Measurements from ENCODE around the gene PEAR1. TPM values are rescaled to one million over a fixed set of nuclear protein-coding genes. Genes with fewer than 3 reads are reported as not detected.
A peak's percentile ranks its signal among the peaks of the same experiment; 100 is the strongest.

The PEAR1 gene
- total RNA-seq, 1 experiment from 2014 or later = 0.18 TPM

GRCh38 chr1:156860113-156860627 is 33.3 kb upstream of the PEAR1 start:
- Mint-ChIP-seq H3K27me3 (ENCODE audit: insufficient read depth, unreplicated experiment) (peaks cover 11% of the 10 kb centered on the region), H3K27ac (ENCODE audit: unreplicated experiment) (no peak overlapping the region), H3K4me1 (ENCODE audit: low read depth, unreplicated experiment) (peaks cover 25% of the 10 kb centered on the region), H3K36me3 (ENCODE audit: insufficient read depth, unreplicated experiment) (no peaks in the 10 kb centered on the region), H3K4me3 (ENCODE audit: unreplicated experiment) (peak overlapping the region; percentile 74), H3K9me3 (ENCODE audit: unreplicated experiment) (no peaks in the 10 kb centered on the region)
- peak in 1 of 2 experiments; percentile 60 for DNase-seq
- peak; percentile 88 to 90 for TF ChIP-seq CTCF (IDR thresholded peaks at IDR 0.05; ENCODE audit: insufficient read depth in 1 of 2, low read depth in 1 of 2, low read length in 1 of 2, severe bottlenecking in 1 of 2, unreplicated experiment in 1 of 2)
- no peaks in the 10 kb centered on the region for H3K36me3 ChIP-seq (ENCODE audit: control insufficient read depth, insufficient read depth, low read length)
- ChIA-PET POLR2A (interaction anchor here (1.2 kb wide), 1 partner anchor 46 kb away, joined by 5 read pairs; no protein-coding TSS in a partner anchor), CTCF (interaction anchor here (0.6 to 3.9 kb wide), 26 partner anchors 10 to 200 kb away, joined by 3 to 40 read pairs (median 4); partner anchors contain the start of genes ISG20L2, METTL25B and MRPL24)
- peak overlapping the region; percentile 27 for H3K4me3 ChIP-seq (ENCODE audit: low read depth, low read length)
- peaks cover 33% of the 10 kb centered on the region for H3K4me1 ChIP-seq
- intact Hi-C loops (cut with micrococcal nuclease; ENCODE audit: unreplicated experiment) = loop anchor here (1.0 to 2.0 kb wide), 5 partner anchors 21 to 171 kb away; partner anchors contain the start of genes ISG20L2 and METTL25B
- peaks cover 7% of the 10 kb centered on the region for H3K27me3 ChIP-seq (replicated peaks; ENCODE audit: control insufficient read depth, insufficient read depth, low read length)
- no TSS peak for BruUV-seq (replicated peaks)
- no peaks in the 10 kb centered on the region for H3K9me3 ChIP-seq

GRCh38 chr1:156860628-156861423 is 32.7 kb upstream of the PEAR1 start, which contains the start of gene NTRK1:
TSS of gene NTRK1 (plus strand) at chr1:156860865. CDS start at chr1:156860935, 70 bp downstream.
- no TSS peak for BruUV-seq (replicated peaks)
- no peaks in the 10 kb centered on the region for H3K9me3 ChIP-seq
- intact Hi-C loops (cut with micrococcal nuclease; ENCODE audit: unreplicated experiment) = loop anchor here (1.0 to 2.0 kb wide), 5 partner anchors 22 to 172 kb away; partner anchors contain the start of genes ISG20L2 and METTL25B
- peak in 1 of 2 experiments; percentile 29 for DNase-seq
- H3K9me3 Mint-ChIP-seq (ENCODE audit: unreplicated experiment) = no peaks in the 10 kb centered on the region
- H3K4me1 Mint-ChIP-seq (ENCODE audit: low read depth, unreplicated experiment) = peaks cover 25% of the 10 kb centered on the region
- no peak within 1 kb of the TSS for H3K27ac Mint-ChIP-seq (ENCODE audit: unreplicated experiment)
- H3K27me3 Mint-ChIP-seq (ENCODE audit: insufficient read depth, unreplicated experiment) = peaks cover 11% of the 10 kb centered on the region
- TF ChIP-seq CTCF (IDR thresholded peaks at IDR 0.05; ENCODE audit: insufficient read depth in 1 of 2, low read depth in 1 of 2, low read length in 1 of 2, severe bottlenecking in 1 of 2, unreplicated experiment in 1 of 2) = no peak
- H3K4me1 ChIP-seq = peaks cover 33% of the 10 kb centered on the region
- H3K4me3 ChIP-seq (ENCODE audit: low read depth, low read length) = peak within 1 kb of the TSS; percentile 27
- CTCF ChIA-PET = interaction anchor here (0.5 to 3.9 kb wide), 19 partner anchors 13 to 172 kb away, joined by 3 to 40 read pairs (median 4); partner anchors contain the start of gene MRPL24
- H3K27me3 ChIP-seq (replicated peaks; ENCODE audit: control insufficient read depth, insufficient read depth, low read length) = peaks cover 7% of the 10 kb centered on the region
- no peaks in the 10 kb centered on the region for H3K36me3 ChIP-seq (ENCODE audit: control insufficient read depth, insufficient read depth, low read length)
- POLR2A ChIA-PET = interaction anchor here (0.6 to 1.2 kb wide), 2 partner anchors 47 to 927 kb away, joined by 5 read pairs; partner anchors contain the start of gene KHDC4
- H3K36me3 Mint-ChIP-seq (ENCODE audit: insufficient read depth, unreplicated experiment) = no peaks in the 10 kb centered on the region
- H3K4me3 Mint-ChIP-seq (ENCODE audit: unreplicated experiment) = peak within 1 kb of the TSS; percentile 74

- no peak for DNase-seq
- Histone ChIP-seq H3K4me1 (peaks cover 33% of the 10 kb centered on the region), H3K4me3 (ENCODE audit: low read depth, low read length) (no peak overlapping the region), H3K9me3 (no peaks in the 10 kb centered on the region), H3K27me3 (replicated peaks; ENCODE audit: control insufficient read depth, insufficient read depth, low read length) (peaks cover 7% of the 10 kb centered on the region), H3K36me3 (ENCODE audit: control insufficient read depth, insufficient read depth, low read length) (no peaks in the 10 kb centered on the region)
- H3K36me3 Mint-ChIP-seq (ENCODE audit: insufficient read depth, unreplicated experiment) = no peaks in the 10 kb centered on the region
- BruUV-seq (replicated peaks) = no TSS peak
- ChIA-PET POLR2A (no interaction called here), CTCF (interaction anchor here (0.6 to 1.9 kb wide), 4 partner anchors 24 to 173 kb away, joined by 3 to 5 read pairs (median 4); no protein-coding TSS in a partner anchor)
- peaks cover 11% of the 10 kb centered on the region for H3K27me3 Mint-ChIP-seq (ENCODE audit: insufficient read depth, unreplicated experiment)
- no peak overlapping the region for H3K4me3 Mint-ChIP-seq (ENCODE audit: unreplicated experiment)
- no peak for TF ChIP-seq CTCF (IDR thresholded peaks at IDR 0.05; ENCODE audit: insufficient read depth in 1 of 2, low read depth in 1 of 2, low read length in 1 of 2, severe bottlenecking in 1 of 2, unreplicated experiment in 1 of 2)
- no peak overlapping the region for H3K27ac Mint-ChIP-seq (ENCODE audit: unreplicated experiment)
- no peaks in the 10 kb centered on the region for H3K9me3 Mint-ChIP-seq (ENCODE audit: unreplicated experiment)
- peaks cover 25% of the 10 kb centered on the region for H3K4me1 Mint-ChIP-seq (ENCODE audit: low read depth, unreplicated experiment)
- intact Hi-C loops (cut with micrococcal nuclease; ENCODE audit: unreplicated experiment) = no loop called here
Measured at GRCh38 chr1:156862584-156862983, 30.9 kb upstream of the PEAR1 start.
